SK-N-SH treated with all-trans-retinoic acid at 6 μM for 48 hours (cell line): ENCODE measurements around the gene RAB15.

Experiments
- ATAC-seq: fragments of 200-7000 bp; cut with Tn5 transposase; 3 replicates; pipeline ENCODE4 v1.9.1; 2020; ENCODE audit warnings: mild to moderate bottlenecking, moderate library complexity
- ARNTL ChIP-seq: fragments of 450-650 bp; formaldehyde crosslinking; IDR thresholded peaks from 2 replicates; pipeline ENCODE4 v1.5.0; 2020; ENCODE audit warnings: low read depth, mild to moderate bottlenecking, moderate library complexity, borderline replicate concordance
- BACH2 ChIP-seq: fragments of 250-450 bp; sonication (Bioruptor Pico); IDR thresholded peaks from 2 replicates; pipeline ENCODE4 v1.9.0; 2021; ENCODE audit warnings: mild to moderate bottlenecking, borderline replicate concordance
- CSDC2 ChIP-seq: fragments of 250-450 bp; sonication (Bioruptor Pico); IDR thresholded peaks from 2 replicates; pipeline ENCODE4 v1.5.0; 2020; ENCODE audit warnings: mild to moderate bottlenecking, moderate library complexity
- CSRNP3 ChIP-seq: fragments of 250-450 bp; sonication (Bioruptor Pico); IDR thresholded peaks from 2 replicates; pipeline ENCODE4 v1.5.1; 2021; ENCODE audit warnings: mild to moderate bottlenecking, moderate library complexity
- ESRRG ChIP-seq: fragments of 250-450 bp; sonication (Bioruptor Pico); IDR thresholded peaks from 2 replicates; pipeline ENCODE4 v1.6.1; 2021; ENCODE audit warnings: mild to moderate bottlenecking
- GLIS3 ChIP-seq: fragments of 250-450 bp; sonication (Bioruptor Pico); IDR thresholded peaks from 2 replicates; pipeline ENCODE4 v1.5.0; 2020; ENCODE audit warnings: mild to moderate bottlenecking, moderate library complexity
- ISL1 ChIP-seq: fragments of 250-450 bp; sonication (Bioruptor Pico); IDR thresholded peaks from 2 replicates; pipeline ENCODE4 v2.1.2; 2022; ENCODE audit warnings: mild to moderate bottlenecking, moderate library complexity
- OSR1 ChIP-seq: fragments of 250-450 bp; sonication (Bioruptor Pico); IDR thresholded peaks from 2 replicates; pipeline ENCODE4 v1.8.0; 2022; ENCODE audit warnings: moderate library complexity, mild to moderate bottlenecking, inconsistent platforms
- PATZ1 ChIP-seq: fragments of 250-450 bp; sonication (Bioruptor Pico); IDR thresholded peaks from 2 replicates; pipeline ENCODE4 v1.8.0; 2020; ENCODE audit warnings: mild to moderate bottlenecking, moderate library complexity, borderline replicate concordance
- POU6F1 ChIP-seq: fragments of 250-450 bp; sonication (Bioruptor Pico); IDR thresholded peaks from 2 replicates; pipeline ENCODE4 v1.8.0; 2021; ENCODE audit warnings: low read depth, mild to moderate bottlenecking, moderate library complexity, borderline replicate concordance
- PPARA ChIP-seq: fragments of 250-450 bp; sonication (Bioruptor Pico); IDR thresholded peaks from 2 replicates; pipeline ENCODE4 v1.5.0; 2020; ENCODE audit warnings: mild to moderate bottlenecking, borderline replicate concordance
- RARB ChIP-seq: fragments of 250-450 bp; sonication (Bioruptor Pico); IDR thresholded peaks from 2 replicates; pipeline ENCODE4 v1.8.0; 2021; ENCODE audit warnings: mild to moderate bottlenecking, moderate library complexity
- SNAI2 ChIP-seq: fragments of 250-450 bp; sonication (Bioruptor Pico); IDR thresholded peaks from 2 replicates; pipeline ENCODE4 v1.5.0; 2020; ENCODE audit warnings: mild to moderate bottlenecking, moderate library complexity
- TCF4 ChIP-seq: fragments of 250-450 bp; sonication (Bioruptor Pico); IDR thresholded peaks from 2 replicates; pipeline ENCODE4 v1.8.0; 2021; ENCODE audit warnings: mild to moderate bottlenecking, moderate library complexity, borderline replicate concordance
- TOX ChIP-seq: fragments of 250-450 bp; sonication (Bioruptor Pico); IDR thresholded peaks from 2 replicates; pipeline ENCODE4 v1.8.0; 2021; ENCODE audit warnings: mild to moderate bottlenecking, moderate library complexity, borderline replicate concordance
- TSHZ2 ChIP-seq: fragments of 250-450 bp; sonication (Bioruptor Pico); IDR thresholded peaks from 2 replicates; pipeline ENCODE4 v1.5.0; 2020; ENCODE audit warnings: mild to moderate bottlenecking, moderate library complexity
- ZC3H10 ChIP-seq: fragments of 250-450 bp; sonication (Bioruptor Pico); IDR thresholded peaks from 2 replicates; pipeline ENCODE4 v1.5.1; 2021; ENCODE audit warnings: mild to moderate bottlenecking, moderate library complexity
- ZFP3 ChIP-seq: fragments of 250-450 bp; sonication (Bioruptor Pico); IDR thresholded peaks from 2 replicates; pipeline ENCODE4 v1.5.0; 2020; ENCODE audit warnings: mild to moderate bottlenecking, moderate library complexity
- ZFP30 ChIP-seq: fragments of 450-650 bp; formaldehyde crosslinking; IDR thresholded peaks from 2 replicates; pipeline ENCODE4 v1.5.0; 2022; ENCODE audit warnings: mild to moderate bottlenecking, moderate library complexity
- ZNF565 ChIP-seq: fragments of 450-650 bp; formaldehyde crosslinking; conservative IDR thresholded peaks from 2 replicates; pipeline ENCODE4 v1.5.0; 2020; ENCODE audit warnings: low read depth, mild to moderate bottlenecking, moderate library complexity
- ZNF70 ChIP-seq: fragments of 450-650 bp; formaldehyde crosslinking; IDR thresholded peaks from 2 replicates; pipeline ENCODE4 v1.5.0; 2020; ENCODE audit warnings: mild to moderate bottlenecking, moderate library complexity
- ZNF8 ChIP-seq: fragments of 450-650 bp; formaldehyde crosslinking; IDR thresholded peaks from 2 replicates; pipeline ENCODE4 v1.5.0; 2020; ENCODE audit warnings: mild to moderate bottlenecking, moderate library complexity

Gene RAB15

GRCh38 chr14:64956697-64957406 is 15.3 kb downstream of the RAB15 start:
- TF ChIP-seq TOX (CRISPR knock-in tag) (no peak), CSDC2 (CRISPR knock-in tag) (no peak), ZFP30 (CRISPR knock-in tag) (no peak), ZNF70 (CRISPR knock-in tag) (no peak)
- no peak for ATAC-seq

- ATAC-seq: no peak
- TF ChIP-seq CSRNP3 (CRISPR knock-in tag) (no peak), RARB (CRISPR knock-in tag) (no peak), PATZ1 (CRISPR knock-in tag) (no peak), PPARA (CRISPR knock-in tag) (no peak), ESRRG (no peak), ZNF565 (CRISPR knock-in tag) (no peak), POU6F1 (no peak), TCF4 (CRISPR knock-in tag) (no peak), TOX (CRISPR knock-in tag) (no peak), ZFP3 (no peak), ZNF8 (no peak), CSDC2 (CRISPR knock-in tag) (no peak), BACH2 (CRISPR knock-in tag) (no peak), SNAI2 (CRISPR knock-in tag) (no peak), GLIS3 (CRISPR knock-in tag) (no peak), ISL1 (no peak), ZC3H10 (CRISPR knock-in tag) (no peak)
- TF ChIP-seq, all 23 proteins: peak for 0
These were observed 16.8 kb downstream of the RAB15 start for GRCh38 chr14:64955297-64955696.

GRCh38 chr14:64954491-64955240 is 17.5 kb downstream of the RAB15 start:
- no peak for TF ChIP-seq ISL1
- TF ChIP-seq BACH2 (CRISPR knock-in tag): no peak
- no peak for TF ChIP-seq PATZ1 (CRISPR knock-in tag)
- TF ChIP-seq GLIS3 (CRISPR knock-in tag): no peak
- no peak for TF ChIP-seq ZNF70 (CRISPR knock-in tag)
- no peak for TF ChIP-seq RARB (CRISPR knock-in tag)
- no peak for TF ChIP-seq OSR1 (CRISPR knock-in tag)
- TF ChIP-seq TCF4 (CRISPR knock-in tag): no peak
- no peak for TF ChIP-seq TSHZ2
- no peak for TF ChIP-seq ZFP3
- TF ChIP-seq CSDC2 (CRISPR knock-in tag): no peak
- TF ChIP-seq ZNF565 (CRISPR knock-in tag): no peak
- no peak for TF ChIP-seq ZC3H10 (CRISPR knock-in tag)
- no peak for TF ChIP-seq ZFP30 (CRISPR knock-in tag)
- TF ChIP-seq ZNF8: no peak
- TF ChIP-seq ESRRG: no peak
- TF ChIP-seq ARNTL (CRISPR knock-in tag): no peak
- no peak for ATAC-seq
